ENCODE data around the gene CHST15. TPM values are rescaled to one million over a fixed set of nuclear protein-coding genes. Genes with fewer than 3 reads are reported as not detected.

The CHST15 gene
- total and polyA plus RNA-seq, 12 donors: 5.2 to 54.5 (median 29.2) TPM

DNA sequence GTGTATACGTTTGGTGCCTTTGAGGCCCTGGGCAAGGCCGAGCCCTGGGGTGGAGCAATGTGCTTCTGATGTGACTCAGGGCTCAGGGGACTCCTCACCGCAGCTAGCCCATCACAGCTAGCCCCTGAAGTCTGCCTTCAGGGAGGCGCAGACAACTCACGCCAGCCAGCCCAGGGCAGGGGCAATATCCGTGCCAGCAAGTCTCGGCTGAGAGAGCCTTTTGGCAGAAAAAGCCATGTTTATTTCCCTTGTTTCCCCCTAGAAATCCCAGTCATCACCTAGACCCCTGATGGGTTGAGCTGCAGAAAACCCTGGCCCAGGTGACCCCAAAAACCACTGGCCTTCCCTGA, 90.4 kb downstream of the CHST15 start:
- no peak for TF ChIP-seq POLR2A (IDR thresholded peaks at IDR 0.05)
- TF ChIP-seq, protein P1, sequence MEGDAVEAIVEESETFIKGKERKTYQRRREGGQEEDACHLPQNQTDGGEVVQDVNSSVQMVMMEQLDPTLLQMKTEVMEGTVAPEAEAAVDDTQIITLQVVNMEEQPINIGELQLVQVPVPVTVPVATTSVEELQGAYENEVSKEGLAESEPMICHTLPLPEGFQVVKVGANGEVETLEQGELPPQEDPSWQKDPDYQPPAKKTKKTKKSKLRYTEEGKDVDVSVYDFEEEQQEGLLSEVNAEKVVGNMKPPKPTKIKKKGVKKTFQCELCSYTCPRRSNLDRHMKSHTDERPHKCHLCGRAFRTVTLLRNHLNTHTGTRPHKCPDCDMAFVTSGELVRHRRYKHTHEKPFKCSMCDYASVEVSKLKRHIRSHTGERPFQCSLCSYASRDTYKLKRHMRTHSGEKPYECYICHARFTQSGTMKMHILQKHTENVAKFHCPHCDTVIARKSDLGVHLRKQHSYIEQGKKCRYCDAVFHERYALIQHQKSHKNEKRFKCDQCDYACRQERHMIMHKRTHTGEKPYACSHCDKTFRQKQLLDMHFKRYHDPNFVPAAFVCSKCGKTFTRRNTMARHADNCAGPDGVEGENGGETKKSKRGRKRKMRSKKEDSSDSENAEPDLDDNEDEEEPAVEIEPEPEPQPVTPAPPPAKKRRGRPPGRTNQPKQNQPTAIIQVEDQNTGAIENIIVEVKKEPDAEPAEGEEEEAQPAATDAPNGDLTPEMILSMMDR (IDR thresholded peaks at IDR 0.05): no peak
- H3K9me3 ChIP-seq (replicated peaks in 1 of 3): no peaks in the 10 kb centered on the region
- DNase-seq: no peak
- H3K4me3 ChIP-seq: no peak overlapping the region
- no peaks in the 10 kb centered on the region for H3K4me1 ChIP-seq (replicated peaks in 1 of 2)
- H3K27me3 ChIP-seq: no peaks in the 10 kb centered on the region
- WGBS, 4 donors: 89 to 94% (median 91%) methylated on average over 5 to 7 of the region's 7 CpGs
- no peak overlapping the region for H3K27ac ChIP-seq
- H3K36me3 ChIP-seq (replicated peaks in 1 of 2): peaks cover 0 to 17% of the 10 kb centered on the region in 2 donors
- intact Hi-C loops (cut with DNase I): no loop called here

DNA sequence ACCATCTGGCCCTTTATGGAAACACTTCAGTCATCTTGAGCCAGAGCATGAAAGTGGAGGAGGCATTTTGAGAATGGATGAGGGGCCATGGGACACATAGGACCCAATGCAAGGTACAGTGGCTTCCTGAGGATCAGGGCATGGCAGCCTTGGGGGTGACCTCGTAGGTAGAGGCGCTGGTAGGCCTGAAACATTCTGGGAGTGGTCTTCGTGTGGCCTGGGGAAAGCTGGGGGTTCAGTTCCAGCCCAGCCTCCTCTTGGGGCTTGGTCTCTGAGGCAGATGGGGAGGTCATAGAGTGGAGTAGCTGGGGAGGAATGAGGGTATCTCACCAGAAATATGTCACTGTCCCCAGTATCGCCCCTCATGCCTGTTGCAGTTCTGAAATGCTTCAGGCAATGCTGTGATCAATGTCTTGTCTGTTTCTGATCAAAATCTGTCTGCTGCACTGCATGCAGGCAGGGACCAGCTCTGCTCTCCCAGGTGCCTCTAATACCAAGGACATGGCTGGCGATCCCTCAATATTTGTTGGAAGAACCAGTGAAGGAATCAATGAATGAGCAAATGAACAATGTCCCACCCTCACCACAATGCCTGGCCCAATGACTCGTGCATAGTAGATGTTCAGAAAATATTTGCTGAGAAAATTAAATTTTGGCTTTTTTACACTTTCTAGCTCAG, 90.9 kb downstream of the CHST15 start:
- no peak for DNase-seq
- Histone ChIP-seq H3K4me1 (replicated peaks in 1 of 2) (no peaks in the 10 kb centered on the region), H3K27me3 (no peaks in the 10 kb centered on the region), H3K36me3 (replicated peaks in 1 of 2) (peaks cover 0 to 12% of the 10 kb centered on the region in 2 donors), H3K27ac (no peak overlapping the region), H3K9me3 (replicated peaks in 1 of 3) (no peaks in the 10 kb centered on the region), H3K4me3 (no peak overlapping the region)
- 69 to 79% (median 75%) methylated on average over 6 of the region's 6 CpGs for WGBS, 4 donors
- intact Hi-C loops (cut with DNase I): no loop called here
- no peak for TF ChIP-seq POLR2A (IDR thresholded peaks at IDR 0.05)
- TF ChIP-seq, protein P1 (IDR thresholded peaks at IDR 0.05): no peak

DNA sequence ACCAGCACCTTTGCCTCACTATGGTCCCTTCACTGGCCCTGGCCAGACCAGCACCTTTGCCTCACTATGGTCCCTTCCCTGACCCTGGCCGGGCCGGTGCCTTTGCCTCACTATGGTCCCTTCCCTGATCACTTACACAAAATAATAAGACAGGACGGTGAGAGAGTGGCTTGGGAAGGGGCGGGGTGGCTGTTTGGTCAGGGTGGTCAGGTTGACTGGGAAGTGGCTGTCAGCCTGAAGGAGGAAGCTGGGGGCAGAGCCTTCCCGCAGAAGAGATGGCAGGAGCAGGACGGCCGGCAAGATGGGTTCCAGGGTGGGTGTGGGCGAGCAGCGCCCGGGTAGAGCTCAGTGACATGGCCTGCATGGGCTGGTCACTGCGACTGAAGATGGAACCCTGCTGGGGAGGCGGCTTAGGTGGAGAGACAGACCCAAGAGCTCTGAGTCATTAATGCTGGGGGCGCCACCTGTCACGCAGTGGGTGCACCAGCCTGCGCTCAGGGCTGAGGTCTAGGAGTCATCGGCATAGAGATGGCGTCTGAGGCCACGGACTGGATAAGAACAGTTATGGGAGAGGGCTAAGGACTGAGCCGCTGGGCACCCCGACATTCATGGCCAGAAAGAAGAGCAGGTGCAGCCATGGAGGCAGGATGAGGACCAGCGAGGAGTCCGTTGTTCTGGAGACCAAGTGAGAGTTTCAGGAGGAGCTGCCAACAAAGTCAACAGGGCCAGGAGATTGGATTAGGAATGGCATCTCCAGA, 91.8 kb downstream of the CHST15 start:
- intact Hi-C loops (cut with DNase I): no loop called here
- no peaks in the 10 kb centered on the region for H3K9me3 ChIP-seq (replicated peaks in 1 of 3)
- peak in 1 of 7 donors; percentile 48 for DNase-seq
- TF ChIP-seq, protein P1 (IDR thresholded peaks at IDR 0.05): no peak
- no peak for TF ChIP-seq POLR2A (IDR thresholded peaks at IDR 0.05)
- peaks cover 0 to 6% of the 10 kb centered on the region in 2 donors for H3K4me1 ChIP-seq (replicated peaks in 1 of 2)
- H3K36me3 ChIP-seq (replicated peaks in 1 of 2): peaks cover 0 to 12% of the 10 kb centered on the region in 2 donors
- no peak overlapping the region for H3K27ac ChIP-seq
- no peak overlapping the region for H3K4me3 ChIP-seq
- H3K27me3 ChIP-seq: no peaks in the 10 kb centered on the region
- 87 to 90% (median 90%) methylated on average over 22 of the region's 22 CpGs for WGBS, 4 donors

DNA sequence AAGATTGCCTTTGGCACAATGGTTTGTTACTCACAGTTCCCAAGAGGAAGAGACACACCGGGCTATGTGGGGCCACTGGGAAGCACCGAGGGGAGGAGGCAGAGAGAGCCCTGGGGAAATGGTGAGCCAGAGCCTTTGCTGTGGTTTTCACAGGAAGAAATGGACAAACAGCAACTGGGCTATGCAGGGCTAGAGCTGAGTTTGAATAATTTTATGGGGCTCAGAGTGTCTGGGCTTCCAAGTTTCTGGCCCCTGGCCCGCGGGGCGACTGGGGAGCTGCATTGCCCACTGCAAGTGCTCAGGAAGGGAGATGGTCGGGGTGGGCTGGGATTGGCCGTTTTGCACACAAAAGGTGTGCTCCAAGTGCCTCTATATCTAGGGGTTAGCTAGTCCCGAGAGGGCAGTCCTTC, 92.6 kb downstream of the CHST15 start:
- Histone ChIP-seq H3K27ac (no peak overlapping the region), H3K4me1 (replicated peaks in 1 of 2) (peaks cover 2 to 13% of the 10 kb centered on the region in 2 donors), H3K9me3 (replicated peaks in 1 of 3) (no peaks in the 10 kb centered on the region), H3K36me3 (replicated peaks in 1 of 2) (peaks cover 0 to 12% of the 10 kb centered on the region in 2 donors), H3K4me3 (no peak overlapping the region), H3K27me3 (no peaks in the 10 kb centered on the region)
- TF ChIP-seq POLR2A (IDR thresholded peaks at IDR 0.05): no peak
- TF ChIP-seq, protein P1 (IDR thresholded peaks at IDR 0.05): no peak
- DNase-seq: peak in 1 of 7 donors; percentile 43
- intact Hi-C loops (cut with DNase I): no loop called here
- WGBS, 4 donors: 72 to 82% (median 79%) methylated on average over 7 to 8 of the region's 8 CpGs

Measured in adrenal gland (tissue), 12 donors.